ENCODE data around the gene OCIAD2.
"Not testable (repeated sequence)": the region's sequence is repeated elsewhere in the genome, so short reads cannot be mapped to it uniquely, and the experiment has no call there.

OCIAD2 gene

GRCh38 chr4:48896845-48897244, 9.7 kb downstream of the OCIAD2 start:
- DNase-seq (ENCODE audit: low read depth, low spot score), result no peak
- no peak overlapping the region for H3K4me3 ChIP-seq (ENCODE audit: low read depth, low read length)
- TF ChIP-seq CTCF (IDR thresholded peaks at IDR 0.05; ENCODE audit: insufficient read depth, low read length, missing control alignments), result no peak
- ChIA-PET CTCF (no interaction called here), POLR2A (no interaction called here)

GRCh38 chr4:48891028-48891619, 15.4 kb downstream of the OCIAD2 start:
- CTCF ChIA-PET, result interaction anchor here (0.7 to 1.1 kb wide), 3 partner anchors 10 to 73 kb away, joined by 3 to 5 read pairs (median 4); no protein-coding TSS in a partner anchor
- no peak for DNase-seq (ENCODE audit: low read depth, low spot score)
- POLR2A ChIA-PET, result no interaction called here
- no peak for TF ChIP-seq CTCF (IDR thresholded peaks at IDR 0.05; ENCODE audit: insufficient read depth, low read length, missing control alignments)
- no peak overlapping the region for H3K4me3 ChIP-seq (ENCODE audit: low read depth, low read length)

GRCh38 chr4:48889750-48890149, 16.8 kb downstream of the OCIAD2 start:
- POLR2A ChIA-PET; CTCF ChIA-PET; H3K4me3 ChIP-seq (ENCODE audit: low read depth, low read length); DNase-seq (ENCODE audit: low read depth, low spot score): not testable (repeated sequence)

GRCh38 chr4:48881646-48882045, 24.9 kb downstream of the OCIAD2 start:
- H3K4me3 ChIP-seq (ENCODE audit: low read depth, low read length); CTCF ChIA-PET; POLR2A ChIA-PET; DNase-seq (ENCODE audit: low read depth, low spot score): not testable (repeated sequence)

- DNase-seq (ENCODE audit: low read depth, low spot score), result no peak
- TF ChIP-seq CTCF (IDR thresholded peaks at IDR 0.05; ENCODE audit: insufficient read depth, low read length, missing control alignments), result no peak
- POLR2A ChIA-PET, result no interaction called here
- CTCF ChIA-PET, result interaction anchor here (1.1 kb wide), 1 partner anchor 16 kb away, joined by 4 read pairs; no protein-coding TSS in a partner anchor
- H3K4me3 ChIP-seq (ENCODE audit: low read depth, low read length), result no peak overlapping the region
Observed at GRCh38 chr4:48879561-48880442, 26.8 kb downstream of the OCIAD2 start.

GRCh38 chr4:48877827-48878535, 28.6 kb downstream of the OCIAD2 start:
- no peak overlapping the region for H3K4me3 ChIP-seq (ENCODE audit: low read depth, low read length)
- ChIA-PET CTCF (no interaction called here), POLR2A (no interaction called here)
- DNase-seq (ENCODE audit: low read depth, low spot score), result no peak
- no peak for TF ChIP-seq CTCF (IDR thresholded peaks at IDR 0.05; ENCODE audit: insufficient read depth, low read length, missing control alignments)

GRCh38 chr4:48864696-48865095, 41.9 kb downstream of the OCIAD2 start:
- H3K4me3 ChIP-seq (ENCODE audit: low read depth, low read length); POLR2A ChIA-PET; DNase-seq (ENCODE audit: low read depth, low spot score): not testable (repeated sequence)
- CTCF ChIA-PET, result interaction anchor here (1.7 kb wide), 1 partner anchor 15 kb away, joined by 4 read pairs; no protein-coding TSS in a partner anchor

Data from AG04449 (cell line).